Type B pancreatic cell (in vitro differentiated cells): ENCODE results near the gene SLC16A10. TPM values are rescaled to one million over a fixed set of nuclear protein-coding genes. Genes with fewer than 3 reads are reported as not detected.

Experiments
- DNase-seq: peaks from one replicate; pipeline ENCODE4 v3.0.0; 2021; ENCODE audit warnings: mixed read lengths; ENCODE audit not compliant: unreplicated experiment; ENCODE audit errors: extremely low spot score
- H3K27ac Mint-ChIP-seq: 2 replicates; pipeline ENCODE4 v1.8.0; 2021; ENCODE audit warnings: mild to moderate bottlenecking, mixed read lengths
- H3K27me3 Mint-ChIP-seq: 2 replicates; pipeline ENCODE4 v1.8.0; 2021; ENCODE audit warnings: mixed read lengths
- H3K36me3 Mint-ChIP-seq: 2 replicates; pipeline ENCODE4 v1.8.0; 2021; ENCODE audit warnings: mixed read lengths
- H3K4me1 Mint-ChIP-seq: one replicate; pipeline ENCODE4 v1.8.0; 2021; ENCODE audit warnings: mixed read lengths; ENCODE audit not compliant: unreplicated experiment
- H3K4me3 Mint-ChIP-seq: 2 replicates; pipeline ENCODE4 v1.8.0; 2021; ENCODE audit warnings: mild to moderate bottlenecking, mixed read lengths
- H3K9me3 Mint-ChIP-seq: 2 replicates; pipeline ENCODE4 v1.8.0; 2021; ENCODE audit warnings: mixed read lengths
- CTCF ChIP-seq: fragments of 200-600 bp; sonication (generic); conservative IDR thresholded peaks from 2 replicates; pipeline ENCODE4 v1.5.0; 2021; ENCODE audit warnings: antibody characterized with exemption, mild to moderate bottlenecking
- total RNA-seq: library from RNA; stranded (reverse); gene quantifications from 2 replicates; pipeline ENCODE4 v1.2.1, GENCODE V29; 2021; ENCODE audit warnings: low replicate concordance

SLC16A10 gene
- total RNA-seq, 1 donor from 2014 or later = 16.9 TPM

DNA sequence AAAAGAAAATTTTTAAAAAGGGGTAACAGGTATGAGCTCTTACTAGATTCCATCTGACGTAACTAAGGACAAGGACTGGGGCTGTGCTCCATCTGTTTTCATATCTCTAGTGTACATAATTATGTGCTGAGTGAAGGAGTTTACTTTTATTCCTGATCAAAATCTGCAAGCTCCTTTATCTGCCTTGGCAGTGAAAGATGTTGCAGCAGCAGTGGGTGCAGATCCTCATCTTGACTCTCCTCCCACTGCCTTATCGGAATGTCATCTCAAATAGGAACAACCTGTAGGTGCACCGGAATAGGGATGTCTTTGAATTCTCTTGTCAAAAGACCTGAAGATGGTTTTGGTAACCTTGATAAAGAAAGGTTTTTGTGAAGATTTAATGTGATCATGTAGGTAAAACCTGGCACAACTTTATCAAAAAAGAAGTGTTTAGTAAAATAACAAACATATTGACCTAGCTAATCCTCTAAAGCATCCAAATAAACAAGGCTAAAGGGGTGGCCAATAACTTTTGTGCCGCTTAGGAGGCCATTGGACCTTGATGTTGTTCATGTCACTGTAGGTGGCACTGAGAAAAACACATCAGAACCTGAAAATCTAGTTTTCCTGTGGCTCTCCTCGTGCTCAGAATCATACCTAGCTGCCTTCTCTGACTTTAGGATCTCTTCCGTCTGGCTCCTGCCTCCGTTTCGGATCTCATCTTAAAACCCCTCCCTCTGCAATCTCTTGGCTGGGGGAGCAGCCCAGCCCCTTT is 19.0 kb upstream of the SLC16A10 start:
- H3K27ac Mint-ChIP-seq = peak overlapping the region; percentile 67

DNA sequence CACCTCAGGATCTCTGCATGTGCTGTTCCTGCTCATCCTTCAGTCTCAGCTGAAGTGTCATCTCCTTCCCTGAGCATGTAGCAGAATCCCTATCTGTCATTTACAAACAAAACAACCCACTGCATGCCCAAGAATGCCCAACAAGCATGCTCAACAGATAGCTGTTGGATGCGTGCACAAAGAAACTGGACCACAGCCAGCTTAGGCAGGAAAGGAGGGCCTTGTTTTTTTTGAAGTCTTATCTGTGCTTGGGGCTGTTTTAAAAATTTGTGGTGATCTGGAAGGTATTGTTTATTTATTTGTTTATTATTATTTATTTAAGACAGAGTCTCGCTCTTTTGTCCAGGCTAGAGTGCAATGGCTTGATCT is 18.5 kb upstream of the SLC16A10 start:
- Mint-ChIP-seq H3K4me3 (peak overlapping the region; percentile 68), H3K9me3 (no peaks in the 10 kb centered on the region), H3K36me3 (no peaks in the 10 kb centered on the region), H3K27ac (peak overlapping the region; percentile 67), H3K27me3 (peaks cover 4% of the 10 kb centered on the region), H3K4me1 (peaks cover 5% of the 10 kb centered on the region)
- no peak for DNase-seq
- no peak for TF ChIP-seq CTCF

More for the DNA sequence above, 19.0 kb upstream of the SLC16A10 start:
- no peak for TF ChIP-seq CTCF
- peaks cover 4% of the 10 kb centered on the region for H3K27me3 Mint-ChIP-seq
- peaks cover 5% of the 10 kb centered on the region for H3K4me1 Mint-ChIP-seq
- no peaks in the 10 kb centered on the region for H3K36me3 Mint-ChIP-seq
- peak overlapping the region; percentile 68 for H3K4me3 Mint-ChIP-seq
- no peak for DNase-seq
- no peaks in the 10 kb centered on the region for H3K9me3 Mint-ChIP-seq

- Mint-ChIP-seq H3K36me3 (no peaks in the 10 kb centered on the region), H3K4me1 (peaks cover 5% of the 10 kb centered on the region), H3K9me3 (no peaks in the 10 kb centered on the region), H3K4me3 (no peak overlapping the region), H3K27ac (no peak overlapping the region), H3K27me3 (peaks cover 4% of the 10 kb centered on the region)
- TF ChIP-seq CTCF = no peak
- no peak for DNase-seq
Measured at GRCh38 chr6:111069382-111070104, 17.8 kb upstream of the SLC16A10 start.

DNA sequence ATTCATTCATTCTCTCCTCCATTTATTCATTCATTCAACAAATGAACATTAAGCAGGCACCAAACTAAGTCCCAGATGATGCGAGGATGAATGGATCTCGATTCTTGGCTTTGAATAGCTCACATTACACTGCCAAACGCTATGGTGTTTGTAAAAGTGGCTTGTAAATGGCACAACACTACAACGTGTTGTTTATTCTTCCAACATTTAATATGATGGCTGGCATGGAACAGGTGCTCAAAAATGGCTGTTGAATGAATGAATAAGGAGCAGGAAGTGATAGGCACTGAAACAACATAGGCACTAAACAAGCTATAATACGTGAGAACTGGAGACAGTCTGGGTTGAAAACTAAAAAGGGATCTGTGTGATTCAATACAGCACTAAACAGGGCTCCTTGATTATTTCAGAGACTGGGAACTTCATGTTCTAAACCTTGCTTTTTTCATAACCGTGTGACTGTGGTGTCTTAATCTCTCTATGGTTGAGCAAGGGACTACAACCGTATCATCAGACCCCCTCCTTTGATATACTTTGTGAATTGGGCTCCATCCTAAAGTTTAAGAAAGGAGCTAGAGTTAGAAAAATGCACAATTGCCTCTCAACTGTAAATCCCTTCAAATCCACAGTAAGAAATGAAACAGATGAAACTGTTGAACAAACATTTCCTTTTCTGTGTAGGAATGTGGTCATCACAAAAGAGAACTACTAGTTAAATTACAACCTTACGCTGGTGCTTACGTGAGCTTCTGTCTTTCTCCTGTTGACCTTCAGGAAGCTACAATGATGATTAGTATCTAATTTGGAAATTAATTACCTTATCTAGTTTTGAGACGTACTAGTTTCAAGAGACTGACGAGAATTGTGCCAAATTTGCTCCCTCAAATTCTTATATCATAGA is 16.9 kb upstream of the SLC16A10 start:
- H3K4me3 Mint-ChIP-seq = no peak overlapping the region
- H3K4me1 Mint-ChIP-seq = peaks cover 5% of the 10 kb centered on the region
- no peak for DNase-seq
- H3K27ac Mint-ChIP-seq = no peak overlapping the region
- H3K9me3 Mint-ChIP-seq = no peaks in the 10 kb centered on the region
- no peak for TF ChIP-seq CTCF
- H3K27me3 Mint-ChIP-seq = peaks cover 4% of the 10 kb centered on the region
- H3K36me3 Mint-ChIP-seq = no peaks in the 10 kb centered on the region

DNA sequence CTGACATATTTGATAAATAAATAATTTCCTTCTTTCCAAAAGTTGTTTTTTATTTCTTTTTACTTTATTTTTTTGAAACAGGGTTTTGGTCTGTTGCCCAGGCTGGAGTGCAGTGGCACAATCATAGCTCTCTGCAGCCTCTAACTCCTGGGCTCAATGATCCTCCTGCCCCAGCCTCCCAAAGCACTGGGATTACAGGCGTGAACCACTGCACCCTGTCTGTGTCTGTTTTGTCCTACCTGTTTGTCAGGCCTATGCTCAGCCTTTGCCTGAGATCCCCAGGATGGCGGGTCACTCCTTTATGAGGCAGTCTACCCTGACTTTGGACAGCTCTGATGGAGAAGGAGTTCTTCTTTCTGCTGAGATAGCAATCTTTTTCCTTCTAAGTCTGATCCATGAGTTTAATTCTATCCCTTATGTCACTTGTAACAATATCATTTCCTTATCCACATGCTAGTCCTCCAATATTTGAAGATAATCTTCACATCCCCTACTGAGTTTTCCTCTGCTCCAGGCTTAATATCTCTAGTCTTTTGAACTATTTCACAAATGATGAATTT is 14.4 kb upstream of the SLC16A10 start:
- no peak overlapping the region for H3K4me3 Mint-ChIP-seq
- no peak for DNase-seq
- H3K9me3 Mint-ChIP-seq = no peaks in the 10 kb centered on the region
- no peaks in the 10 kb centered on the region for H3K36me3 Mint-ChIP-seq
- peaks cover 4% of the 10 kb centered on the region for H3K27me3 Mint-ChIP-seq
- H3K4me1 Mint-ChIP-seq = peaks cover 5% of the 10 kb centered on the region
- no peak overlapping the region for H3K27ac Mint-ChIP-seq
- TF ChIP-seq CTCF = no peak
